Chondrocyte (in vitro differentiated cells): ENCODE data around the gene CACNG6. TPM values are rescaled to one million over a fixed set of nuclear protein-coding genes. Genes with fewer than 3 reads are reported as not detected.

Source experiments
- DNase-seq: peaks from one replicate; pipeline ENCODE4 v3.0.0; 2021; ENCODE audit warnings: mixed read lengths, low spot score
- H3K27ac Mint-ChIP-seq: one replicate; pipeline ENCODE4 v1.8.0; 2021; ENCODE audit warnings: mild to moderate bottlenecking, moderate library complexity, mixed read lengths; ENCODE audit not compliant: unreplicated experiment
- H3K27me3 Mint-ChIP-seq: 2 replicates; pipeline ENCODE4 v1.8.0; 2021; ENCODE audit warnings: low read depth, mixed read lengths
- H3K36me3 Mint-ChIP-seq: 2 replicates; pipeline ENCODE4 v1.8.0; 2021; ENCODE audit warnings: low read depth, mixed read lengths
- H3K4me1 Mint-ChIP-seq: 2 replicates; pipeline ENCODE4 v1.8.0; 2021; ENCODE audit warnings: low read depth, mild to moderate bottlenecking, mixed read lengths
- H3K4me3 Mint-ChIP-seq: one replicate; pipeline ENCODE4 v1.8.0; 2021; ENCODE audit warnings: mild to moderate bottlenecking, moderate library complexity, mixed read lengths; ENCODE audit not compliant: unreplicated experiment
- H3K9me3 Mint-ChIP-seq: 2 replicates; pipeline ENCODE4 v1.8.0; 2021; ENCODE audit warnings: low read depth, mixed read lengths
- total RNA-seq: library from RNA; stranded (reverse); gene quantifications from 3 replicates; pipeline ENCODE4 v1.2.1, GENCODE V29; 2021
- TF ChIP-seq, protein P1 (sequence below): fragments of 200-600 bp; sonication (generic); IDR thresholded peaks from 2 replicates; pipeline ENCODE4 v1.5.0; 2021; ENCODE audit warnings: antibody characterized with exemption, mild to moderate bottlenecking, moderate library complexity

CACNG6 gene
- total RNA-seq, 1 donor from 2014 or later = not detected

DNA sequence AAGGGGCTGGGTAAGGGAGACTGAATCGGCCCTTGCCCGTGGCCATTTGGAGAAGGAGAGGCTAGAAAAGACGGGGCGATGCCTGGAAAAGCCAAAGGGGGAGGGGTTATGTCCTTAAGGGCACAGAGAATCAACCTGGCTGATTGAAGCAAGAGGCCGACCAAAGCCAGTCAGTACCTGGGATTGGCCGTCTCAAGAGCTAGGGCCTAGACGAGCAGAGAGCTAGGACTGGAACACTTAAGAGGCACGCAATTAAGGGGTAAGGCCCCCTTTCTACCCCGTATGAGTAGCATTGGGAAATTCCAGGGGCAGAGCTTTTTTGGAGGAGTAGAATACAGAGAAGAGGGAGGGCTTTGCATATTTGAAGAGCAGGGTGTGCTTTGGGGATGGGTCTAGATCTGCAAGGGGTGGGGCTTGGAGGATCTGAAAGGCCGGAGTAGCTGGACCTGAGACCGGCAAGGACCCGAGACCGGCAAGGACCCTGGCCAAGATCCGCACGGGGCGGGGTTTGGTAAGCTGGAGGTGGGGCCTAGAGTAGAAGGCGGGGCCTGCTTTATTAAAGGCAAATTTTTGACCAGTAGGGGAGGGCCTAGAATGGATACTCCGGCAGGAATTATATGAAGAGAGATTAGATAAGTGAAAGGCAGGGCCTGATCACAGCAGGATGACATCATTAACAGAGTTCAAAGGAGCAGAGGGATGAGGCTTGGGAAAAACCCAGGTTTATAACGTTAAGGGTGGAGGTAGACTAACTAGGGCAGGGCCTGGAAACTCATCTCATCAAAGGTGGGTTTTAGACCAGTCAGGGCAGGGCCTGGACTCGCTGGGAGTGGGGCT lies 10.7 kb upstream of the CACNG6 start:
- Mint-ChIP-seq H3K36me3 (peaks cover 7% of the 10 kb centered on the region), H3K4me1 (peaks cover 19% of the 10 kb centered on the region), H3K27me3 (peaks cover 36% of the 10 kb centered on the region), H3K9me3 (no peaks in the 10 kb centered on the region), H3K4me3 (peak overlapping the region; percentile 41), H3K27ac (no peak overlapping the region)
- TF ChIP-seq, protein P1, sequence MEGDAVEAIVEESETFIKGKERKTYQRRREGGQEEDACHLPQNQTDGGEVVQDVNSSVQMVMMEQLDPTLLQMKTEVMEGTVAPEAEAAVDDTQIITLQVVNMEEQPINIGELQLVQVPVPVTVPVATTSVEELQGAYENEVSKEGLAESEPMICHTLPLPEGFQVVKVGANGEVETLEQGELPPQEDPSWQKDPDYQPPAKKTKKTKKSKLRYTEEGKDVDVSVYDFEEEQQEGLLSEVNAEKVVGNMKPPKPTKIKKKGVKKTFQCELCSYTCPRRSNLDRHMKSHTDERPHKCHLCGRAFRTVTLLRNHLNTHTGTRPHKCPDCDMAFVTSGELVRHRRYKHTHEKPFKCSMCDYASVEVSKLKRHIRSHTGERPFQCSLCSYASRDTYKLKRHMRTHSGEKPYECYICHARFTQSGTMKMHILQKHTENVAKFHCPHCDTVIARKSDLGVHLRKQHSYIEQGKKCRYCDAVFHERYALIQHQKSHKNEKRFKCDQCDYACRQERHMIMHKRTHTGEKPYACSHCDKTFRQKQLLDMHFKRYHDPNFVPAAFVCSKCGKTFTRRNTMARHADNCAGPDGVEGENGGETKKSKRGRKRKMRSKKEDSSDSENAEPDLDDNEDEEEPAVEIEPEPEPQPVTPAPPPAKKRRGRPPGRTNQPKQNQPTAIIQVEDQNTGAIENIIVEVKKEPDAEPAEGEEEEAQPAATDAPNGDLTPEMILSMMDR = no peak
- DNase-seq = no peak

DNA sequence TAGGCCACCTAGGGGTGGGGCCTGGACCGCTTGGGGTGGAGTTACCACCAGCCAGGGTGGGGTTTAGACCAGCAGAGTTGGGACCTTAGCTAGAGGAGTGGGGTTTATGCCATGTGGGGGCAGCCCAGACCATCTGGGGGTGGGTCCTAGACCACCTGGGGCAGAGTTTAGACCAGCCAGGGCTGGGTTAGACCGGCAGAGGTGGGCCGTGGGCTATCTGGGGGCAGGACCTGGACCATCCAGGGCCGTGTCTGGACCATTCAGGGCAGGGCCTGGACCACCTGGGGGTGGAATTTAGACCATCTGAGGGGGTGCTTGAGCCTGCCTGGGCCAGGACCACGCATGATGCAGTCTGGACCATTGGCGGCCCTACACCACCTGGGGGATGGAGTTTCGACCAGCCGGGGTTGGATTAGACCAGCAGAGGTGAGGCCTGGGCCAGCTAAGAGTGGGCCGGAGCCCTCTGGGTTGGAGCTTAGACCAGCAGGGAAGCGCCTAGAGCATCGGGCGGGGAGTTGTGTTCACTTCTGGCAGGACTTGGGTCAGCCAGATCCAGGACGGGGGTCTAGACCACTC lies 10.0 kb upstream of the CACNG6 start:
- Mint-ChIP-seq H3K9me3 (no peaks in the 10 kb centered on the region), H3K27me3 (peaks cover 36% of the 10 kb centered on the region), H3K36me3 (peaks cover 7% of the 10 kb centered on the region), H3K27ac (no peak overlapping the region), H3K4me3 (peak overlapping the region; percentile 31), H3K4me1 (peaks cover 19% of the 10 kb centered on the region)
- DNase-seq = no peak
- TF ChIP-seq, protein P1 = no peak

DNA sequence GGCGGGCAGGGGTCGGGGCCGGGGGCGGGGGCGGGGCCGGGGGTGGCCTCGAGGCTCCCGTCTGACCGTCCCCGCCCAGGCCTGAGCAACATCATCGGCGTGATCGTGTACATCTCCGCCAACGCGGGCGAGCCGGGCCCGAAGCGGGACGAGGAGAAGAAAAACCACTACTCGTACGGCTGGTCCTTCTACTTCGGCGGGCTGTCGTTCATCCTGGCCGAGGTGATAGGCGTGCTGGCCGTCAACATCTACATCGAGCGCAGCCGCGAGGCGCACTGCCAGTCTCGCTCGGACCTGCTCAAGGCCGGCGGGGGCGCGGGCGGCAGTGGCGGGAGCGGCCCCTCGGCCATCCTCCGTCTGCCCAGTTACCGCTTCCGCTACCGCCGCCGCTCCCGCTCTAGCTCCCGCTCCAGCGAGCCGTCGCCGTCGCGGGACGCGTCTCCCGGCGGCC lies 9.4 kb upstream of the CACNG6 start:
- Mint-ChIP-seq H3K4me3 (no peak overlapping the region), H3K4me1 (peaks cover 19% of the 10 kb centered on the region), H3K36me3 (peaks cover 7% of the 10 kb centered on the region), H3K27ac (no peak overlapping the region), H3K9me3 (no peaks in the 10 kb centered on the region), H3K27me3 (peaks cover 36% of the 10 kb centered on the region)
- TF ChIP-seq, protein P1 = no peak
- no peak for DNase-seq

DNA sequence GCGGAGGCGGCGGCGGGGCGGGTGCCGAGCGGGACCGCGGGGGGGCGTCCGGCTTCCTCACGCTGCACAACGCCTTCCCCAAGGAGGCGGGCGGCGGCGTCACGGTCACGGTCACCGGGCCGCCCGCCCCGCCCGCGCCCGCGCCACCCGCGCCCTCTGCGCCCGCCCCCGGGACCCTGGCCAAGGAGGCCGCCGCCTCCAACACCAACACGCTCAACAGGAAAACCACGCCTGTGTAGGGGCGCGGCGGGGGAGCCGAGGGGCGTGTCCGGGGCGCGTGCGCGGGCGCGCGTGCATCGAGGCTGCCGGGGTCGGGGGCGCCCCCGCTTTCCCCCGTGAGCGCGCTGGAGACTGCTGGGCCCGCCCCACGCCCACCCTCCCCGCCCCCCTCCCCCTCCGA lies 8.8 kb upstream of the CACNG6 start:
- no peak for DNase-seq
- H3K36me3 Mint-ChIP-seq = peaks cover 7% of the 10 kb centered on the region
- no peaks in the 10 kb centered on the region for H3K9me3 Mint-ChIP-seq
- TF ChIP-seq, protein P1 = no peak
- H3K4me1 Mint-ChIP-seq = peaks cover 16% of the 10 kb centered on the region
- no peak overlapping the region for H3K27ac Mint-ChIP-seq
- no peak overlapping the region for H3K4me3 Mint-ChIP-seq
- H3K27me3 Mint-ChIP-seq = peaks cover 35% of the 10 kb centered on the region

DNA sequence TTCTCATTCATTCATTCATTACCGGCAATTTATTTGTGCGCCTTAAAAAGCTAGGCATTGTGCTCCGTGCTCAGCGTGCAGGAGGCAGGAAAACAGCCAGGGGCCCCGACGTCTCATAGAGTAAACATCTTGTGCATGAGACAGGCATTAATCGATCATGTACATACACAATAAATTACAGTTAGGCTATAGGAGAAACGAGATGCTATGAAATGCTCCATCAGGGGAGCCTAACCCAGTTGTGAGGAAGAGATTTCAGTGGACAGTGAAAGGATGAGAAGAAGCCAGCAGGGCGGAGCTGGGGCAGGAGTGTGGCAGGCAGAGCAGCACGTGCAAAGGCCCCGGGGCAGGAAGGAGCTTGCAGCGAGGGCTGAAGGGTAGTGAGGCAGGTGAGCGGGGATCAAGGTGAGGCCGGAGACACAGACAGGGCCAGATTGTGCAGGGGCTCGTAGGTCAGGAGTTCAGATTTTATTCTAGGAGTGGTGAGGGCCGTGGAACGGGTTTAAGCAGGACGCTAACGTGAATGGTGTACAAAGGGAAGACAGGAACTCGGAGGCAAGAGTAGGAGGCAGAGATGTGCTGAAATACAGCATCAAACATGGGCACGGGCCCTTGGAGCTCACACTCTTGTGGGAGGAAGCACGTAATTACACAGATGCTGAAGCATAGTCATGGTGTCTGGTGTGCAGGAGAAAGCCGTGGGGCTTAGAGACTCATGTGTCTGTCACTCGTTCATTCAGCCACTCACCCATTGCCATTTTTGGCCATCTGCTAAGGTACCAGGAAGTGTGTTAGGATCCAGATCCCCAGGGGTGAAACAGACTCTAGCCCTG lies 7.8 kb upstream of the CACNG6 start:
- H3K27me3 Mint-ChIP-seq = peaks cover 27% of the 10 kb centered on the region
- no peak for DNase-seq
- peaks cover 7% of the 10 kb centered on the region for H3K36me3 Mint-ChIP-seq
- H3K9me3 Mint-ChIP-seq = no peaks in the 10 kb centered on the region
- TF ChIP-seq, protein P1 = no peak
- no peak overlapping the region for H3K4me3 Mint-ChIP-seq
- peaks cover 11% of the 10 kb centered on the region for H3K4me1 Mint-ChIP-seq
- H3K27ac Mint-ChIP-seq = no peak overlapping the region
